CD4-positive, alpha-beta T cell treated with Interferon alpha-2 for 1 hour (primary cell): ENCODE data around the gene NFS1.

Source experiments
- DNase-seq, 2 donors: peaks; one replicate each; pipeline ENCODE4 v3.0.0-alpha.2; 2020 to 2022

Gene NFS1

DNA sequence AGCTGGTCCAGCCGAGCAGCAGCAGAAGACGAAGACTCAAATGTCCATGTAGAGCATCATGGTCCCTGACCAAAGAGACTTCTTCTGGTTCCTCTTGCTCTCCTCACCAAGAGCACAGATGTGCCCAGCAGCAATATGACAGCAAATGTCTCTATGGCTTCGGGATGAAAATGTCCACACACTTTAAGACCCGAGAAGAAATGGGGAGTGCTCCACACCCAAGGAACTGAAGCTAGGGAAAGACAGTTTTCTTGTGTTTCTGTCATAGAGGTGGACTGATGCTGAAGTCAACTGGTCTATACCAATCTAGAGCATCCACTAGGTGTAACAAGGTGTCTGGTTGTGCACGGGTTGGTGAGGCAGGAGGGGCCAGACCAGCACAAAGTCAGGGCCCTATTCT is 29.9 kb downstream of the NFS1 start:
- DNase-seq: no peak

DNA sequence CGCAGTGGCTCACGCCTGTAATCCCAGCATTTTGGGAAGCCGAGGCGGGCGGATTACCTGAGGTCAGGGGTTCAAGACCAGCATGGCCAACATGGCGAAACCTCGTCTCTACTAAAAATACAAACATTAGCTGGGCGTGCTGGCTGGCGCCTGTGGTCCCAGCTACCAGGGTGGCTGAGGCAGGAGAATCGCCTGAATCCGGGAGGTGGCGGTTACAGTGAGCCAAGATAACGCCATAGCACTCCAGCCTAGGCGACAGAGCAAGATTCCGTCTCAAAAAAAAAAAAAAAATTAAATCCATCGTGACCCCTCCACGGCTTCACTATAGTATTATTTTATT is 33.2 kb downstream of the NFS1 start:
- no peak for DNase-seq

DNA sequence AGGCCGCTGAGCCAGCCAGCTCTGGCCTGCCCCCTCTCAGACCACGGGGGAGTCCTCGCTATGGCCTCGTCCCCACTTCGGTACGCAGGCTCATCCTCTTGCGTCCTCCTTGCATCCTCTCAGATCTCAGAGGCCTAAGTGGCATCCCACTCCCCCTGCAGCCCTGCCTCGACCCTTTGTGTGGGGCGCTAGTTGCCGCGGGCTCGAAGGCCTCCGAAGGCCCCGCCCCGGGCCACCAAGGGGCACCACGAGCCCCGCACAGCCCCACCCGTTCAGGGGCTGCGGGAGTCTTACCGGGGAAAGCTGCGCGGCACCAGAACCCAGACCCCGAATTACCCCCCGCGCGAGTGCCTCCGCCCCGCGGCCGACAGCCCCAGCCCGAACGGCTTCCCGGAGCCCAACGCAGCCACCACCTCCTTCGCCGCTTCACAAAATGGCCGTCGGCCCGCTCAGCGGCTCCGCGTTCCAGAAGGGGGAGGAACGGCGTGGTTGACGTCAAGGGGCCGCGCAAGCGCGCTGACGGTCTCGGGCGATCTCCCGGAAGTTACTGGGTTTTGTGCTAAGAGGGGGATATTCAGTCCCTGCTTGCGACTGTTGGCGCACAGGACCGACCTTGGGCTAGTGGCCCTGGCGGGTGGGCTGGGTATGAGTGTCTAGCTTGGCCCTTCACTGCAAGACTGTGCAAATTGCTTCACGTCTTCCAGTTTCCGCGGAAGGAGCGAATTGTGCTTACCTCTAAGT is 34.5 kb downstream of the NFS1 start, which contains the start of the genes CPNE1 and RBM12:
CPNE1 (minus strand) TSS at position 435 of the 741 bp plus-strand sequence. CDS start 31,977 bp downstream, outside the sequence.
RBM12 (minus strand) TSS at position 435 of the 741 bp plus-strand sequence. CDS start 9,578 bp downstream, outside the sequence.
- DNase-seq: peak; percentile 94 to 95

DNA sequence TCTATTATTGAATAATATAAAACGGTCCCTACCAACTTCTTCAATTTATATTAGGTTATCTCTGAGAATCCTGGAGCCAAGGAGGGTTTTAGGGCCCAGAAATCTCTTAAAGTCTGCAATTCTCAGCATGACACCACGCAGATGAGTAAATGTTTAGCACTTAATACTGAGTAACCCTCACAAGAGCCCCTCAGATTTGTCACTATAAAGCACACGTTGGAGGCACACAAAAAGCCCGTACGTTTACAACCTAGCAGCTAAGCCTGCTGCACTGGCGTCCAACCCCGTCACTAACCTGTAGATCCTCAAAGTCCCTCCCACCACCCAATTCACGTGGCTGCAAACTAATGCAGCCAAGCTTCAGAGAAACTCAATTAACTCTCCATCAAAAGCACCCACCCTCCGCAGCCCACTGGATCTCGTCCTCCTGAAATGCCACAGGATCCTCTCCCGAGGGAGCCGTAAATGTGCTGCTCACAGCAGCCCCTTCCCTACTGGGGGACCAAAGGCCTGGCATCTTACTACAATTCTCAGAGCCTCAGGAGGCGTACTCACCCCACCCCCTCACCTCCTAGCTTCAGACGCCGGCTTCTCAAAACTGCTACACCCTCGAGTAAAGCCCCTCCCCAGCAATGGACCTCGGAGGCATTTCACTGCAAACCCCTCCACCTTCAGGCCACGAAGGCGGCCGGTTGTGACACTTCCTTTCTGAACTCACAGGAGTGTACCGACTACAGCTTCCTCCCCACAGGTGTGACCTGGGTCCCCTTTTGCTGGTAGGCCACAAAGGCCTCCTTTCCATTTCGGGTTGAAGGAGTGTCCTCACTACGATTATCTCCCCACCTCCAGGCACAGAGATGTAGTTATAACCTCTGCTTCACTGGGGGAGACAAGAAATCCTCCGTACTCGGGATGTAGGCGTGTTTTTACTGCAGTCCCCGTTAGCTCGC is 35.4 kb downstream of the NFS1 start:
- DNase-seq: peak; percentile 81

DNA sequence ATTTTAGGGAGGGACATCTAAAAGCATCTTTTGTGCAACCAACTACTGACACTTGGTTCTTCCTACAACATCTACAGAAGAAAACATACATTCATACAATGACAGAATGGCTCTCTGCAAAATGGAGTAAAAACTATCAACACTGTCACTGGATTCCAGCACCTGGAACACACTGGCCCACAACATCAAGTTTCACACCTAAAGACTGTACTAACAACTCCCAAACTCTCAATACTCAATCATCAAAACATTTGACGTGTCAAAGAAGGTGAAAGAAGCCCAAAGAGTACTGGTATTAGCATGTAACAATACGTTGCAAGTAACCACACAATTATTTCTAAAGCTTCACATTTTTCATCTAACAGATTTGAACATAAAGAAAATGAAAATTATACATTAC is 36.6 kb downstream of the NFS1 start:
- DNase-seq: no peak

GRCh38 chr20:35661908-35662307 is 37.2 kb downstream of the NFS1 start:
- no peak for DNase-seq

DNA sequence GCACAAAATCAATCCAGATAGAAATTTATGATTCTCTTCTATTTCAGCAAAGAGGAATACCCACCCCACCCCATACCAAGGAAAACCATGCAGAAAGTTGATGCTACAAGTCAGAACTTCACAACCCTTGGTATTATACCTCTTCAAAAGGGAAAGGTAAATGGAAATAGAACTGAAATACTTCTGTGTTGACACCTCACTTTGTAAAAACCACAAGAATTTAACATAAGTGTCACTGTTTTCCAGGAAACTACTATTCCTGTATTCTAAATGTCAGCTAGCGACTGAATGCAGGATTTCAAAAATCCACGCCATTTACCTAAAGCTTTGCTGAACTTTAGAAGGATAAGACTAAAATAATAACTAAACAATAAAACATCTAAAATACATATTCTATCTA is 38.1 kb downstream of the NFS1 start:
- DNase-seq: peak in 1 of 2 donors; percentile 75

- DNase-seq: no peak
Observed at GRCh38 chr20:35660122-35660937, 38.8 kb downstream of the NFS1 start.

GRCh38 chr20:35657271-35657670 is 41.9 kb downstream of the NFS1 start:
- DNase-seq: peak in 1 of 2 donors; percentile 24

DNA sequence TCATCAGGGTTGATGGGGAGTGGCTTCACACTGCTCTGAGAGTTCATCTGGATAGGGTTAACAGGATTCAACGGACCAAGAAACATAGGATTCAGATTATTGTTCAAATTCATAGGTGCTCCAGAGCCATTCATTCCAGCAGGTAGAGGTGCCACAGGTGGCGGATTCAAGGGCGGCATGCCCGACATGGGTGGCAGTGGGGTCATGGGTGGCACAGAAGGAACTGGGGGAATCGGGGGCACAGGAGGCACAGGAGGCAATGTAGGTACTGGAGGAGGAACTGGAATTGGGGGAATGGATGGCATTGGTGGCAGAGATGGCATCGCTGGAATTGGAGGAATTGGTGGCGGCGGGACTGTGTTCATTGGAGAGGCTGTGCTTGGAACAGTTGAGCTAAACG is 44.7 kb downstream of the NFS1 start:
- no peak for DNase-seq

DNA sequence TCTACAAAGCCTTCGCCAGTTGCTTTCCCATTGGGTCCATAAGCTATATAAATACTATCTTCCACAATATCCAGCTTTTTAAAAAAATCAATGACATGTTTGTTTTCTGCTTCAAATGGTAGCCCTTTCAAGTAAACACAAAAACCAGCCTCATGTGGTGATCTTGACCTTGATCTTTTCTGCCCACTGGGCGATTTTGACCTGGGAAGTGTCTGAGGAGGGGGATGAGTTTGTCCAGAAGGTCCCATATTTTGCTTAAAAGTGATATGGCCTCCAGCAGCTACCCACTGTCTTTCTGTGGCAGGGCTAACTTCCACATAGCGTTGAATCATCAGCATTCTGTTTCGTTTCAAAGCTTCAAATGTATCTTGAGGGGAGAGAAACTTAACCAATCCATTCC is 45.3 kb downstream of the NFS1 start:
- DNase-seq: no peak

DNA sequence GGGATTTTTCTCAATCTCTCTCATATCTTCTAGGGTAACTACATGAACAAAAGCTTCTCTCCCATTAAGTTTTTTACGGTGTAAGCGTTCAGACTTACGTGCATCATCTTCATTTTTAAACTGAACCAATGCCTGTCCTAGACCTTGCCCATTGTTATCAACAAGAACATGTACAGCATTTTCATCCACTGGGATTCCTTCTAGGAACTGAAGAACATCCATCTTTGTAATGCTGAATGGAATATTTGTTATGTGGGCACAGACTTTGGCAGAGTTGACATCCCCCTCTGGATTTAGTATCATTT is 45.8 kb downstream of the NFS1 start:
- DNase-seq: no peak

DNA sequence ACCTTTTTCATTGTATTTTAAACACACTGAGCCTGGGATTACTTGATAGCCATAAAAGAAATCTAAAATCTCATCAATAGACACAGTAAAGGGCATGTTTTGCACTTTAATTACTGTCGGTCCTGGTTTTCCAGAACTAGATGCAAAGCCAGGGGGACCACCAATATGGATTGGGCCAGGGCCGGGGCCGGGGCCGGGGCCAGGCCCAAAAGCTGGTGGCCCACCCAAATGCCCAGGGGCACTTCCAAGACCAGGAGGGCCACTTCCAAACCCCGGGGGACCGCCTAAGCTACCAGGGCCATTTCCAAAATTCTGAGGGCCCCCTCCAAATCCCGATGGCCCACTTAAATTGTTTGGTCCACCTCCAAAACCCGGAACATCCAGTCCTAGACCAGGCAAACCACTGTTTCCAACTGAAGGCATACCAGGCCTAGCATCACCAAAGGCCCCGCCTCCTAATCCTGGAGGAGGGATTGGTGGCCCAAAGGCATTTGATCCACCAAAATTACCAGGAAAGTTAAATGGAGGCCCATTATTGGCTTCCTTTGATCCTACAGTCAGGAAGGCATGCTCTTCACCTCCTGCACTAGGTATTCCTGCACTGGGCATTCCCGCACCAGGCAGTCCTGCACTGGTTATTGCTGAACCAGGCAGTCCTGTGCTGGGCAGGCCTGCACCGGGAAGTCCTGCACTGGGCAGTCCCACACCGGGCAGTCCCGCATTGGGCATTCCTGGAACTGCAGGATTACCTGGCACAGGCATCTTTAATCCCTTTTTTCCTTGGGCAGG is 46.3 kb downstream of the NFS1 start:
- no peak for DNase-seq

DNA sequence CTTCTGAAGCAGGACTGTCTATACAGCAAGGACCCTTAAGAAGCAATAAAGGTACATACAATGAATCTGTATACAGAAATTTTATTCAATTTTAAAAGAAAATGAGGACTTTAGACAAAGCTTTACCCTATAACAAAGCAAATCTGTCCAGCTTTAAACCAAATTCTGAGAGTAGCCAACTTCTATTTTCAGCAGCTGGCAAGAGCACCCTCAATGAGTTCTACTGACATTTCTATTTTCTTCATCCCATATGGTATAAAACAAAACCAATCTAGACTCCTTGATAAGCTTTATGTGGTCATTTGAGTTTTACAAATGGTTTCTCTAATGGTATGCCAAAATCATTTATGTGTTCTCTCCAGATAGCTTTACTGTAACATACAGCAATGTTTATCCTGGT is 47.2 kb downstream of the NFS1 start:
- no peak for DNase-seq

GRCh38 chr20:35650632-35651031 is 48.5 kb downstream of the NFS1 start:
- no peak for DNase-seq

- no peak for DNase-seq
Observed at GRCh38 chr20:35648836-35649235, 50.3 kb downstream of the NFS1 start.

DNA sequence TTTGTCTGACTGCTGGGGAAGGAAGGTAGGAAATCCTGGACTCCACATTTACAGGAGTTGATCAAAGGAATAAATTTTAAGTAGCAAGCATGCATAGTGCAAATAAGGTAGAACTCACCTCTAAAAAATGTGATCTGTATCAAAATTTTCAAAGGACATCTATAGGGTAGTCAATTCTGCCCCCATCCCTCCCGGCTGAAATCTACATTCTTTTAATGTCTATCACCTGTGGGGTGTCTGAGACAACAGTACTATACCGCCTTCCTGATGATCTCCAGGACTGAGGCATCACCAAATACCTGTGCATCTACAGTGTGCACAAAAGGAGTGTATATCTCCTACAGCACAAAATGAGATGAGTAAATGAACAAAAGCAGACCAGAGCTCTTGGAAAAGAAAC is 54.3 kb downstream of the NFS1 start:
- DNase-seq: no peak

DNA sequence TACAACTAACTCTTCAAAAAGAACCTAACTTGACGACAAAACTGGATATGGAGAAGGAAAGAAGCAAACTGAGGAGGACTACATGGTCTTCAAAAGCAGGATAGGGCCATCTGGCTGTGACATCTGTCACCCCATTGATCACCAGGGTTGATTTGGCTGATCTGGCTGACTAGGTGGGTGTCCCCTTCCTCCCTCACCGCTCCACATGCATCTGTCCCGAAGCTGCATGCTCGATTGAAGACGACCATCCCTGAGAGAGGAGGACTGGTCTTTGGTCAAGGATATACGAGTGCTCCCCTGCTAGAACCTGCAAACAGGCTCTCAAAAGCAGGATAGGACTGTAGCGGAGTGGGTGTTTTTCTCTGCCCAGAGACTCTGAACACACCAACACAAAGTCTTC is 56.1 kb downstream of the NFS1 start:
- DNase-seq: no peak

- no peak for DNase-seq
Observed at GRCh38 chr20:35641743-35642142, 57.4 kb downstream of the NFS1 start.

DNA sequence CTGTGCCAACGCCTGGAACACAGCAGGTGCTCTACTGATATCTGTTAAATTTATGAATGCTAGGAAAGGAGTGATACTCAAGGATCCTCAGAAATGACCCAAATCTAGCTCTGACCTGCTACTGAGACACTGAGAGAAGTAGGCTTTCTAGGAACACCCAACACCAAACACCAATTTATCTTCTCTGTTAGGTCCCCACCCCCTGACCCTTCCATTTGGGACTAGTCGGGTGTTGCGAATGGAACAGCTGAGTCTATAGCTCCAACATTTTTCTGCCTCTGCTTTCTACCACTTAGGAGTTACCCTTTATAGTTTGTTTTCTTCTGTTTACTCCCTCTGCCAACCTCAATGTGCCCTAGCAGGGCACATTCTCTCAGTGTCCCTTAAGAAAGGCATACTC is 58.4 kb downstream of the NFS1 start:
- DNase-seq: no peak

- DNase-seq: no peak
Observed at GRCh38 chr20:35638751-35639150, 60.4 kb downstream of the NFS1 start.

DNA sequence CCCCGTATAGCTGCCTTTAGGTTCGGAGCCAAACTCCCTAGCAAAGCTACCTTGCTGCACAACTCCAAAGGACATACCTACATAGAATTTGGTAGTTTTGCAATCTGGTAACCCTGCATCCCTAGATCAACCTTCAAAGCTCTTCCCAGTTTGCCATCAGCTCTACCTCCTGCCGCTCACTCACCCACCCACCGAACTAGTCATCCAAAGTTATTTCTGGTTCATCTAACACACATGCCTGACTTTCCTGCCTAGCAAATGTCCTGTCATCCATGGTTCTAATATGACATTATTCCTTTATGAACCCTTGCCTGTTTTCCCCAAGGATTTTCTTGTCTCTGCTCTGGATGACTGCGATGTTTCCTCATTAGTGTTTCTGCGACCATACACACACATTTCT is 61.9 kb downstream of the NFS1 start:
- DNase-seq: no peak
